Lung (tissue), 12 donors: Measurements from ENCODE around the gene RSPH1. TPM values are rescaled to one million over a fixed set of nuclear protein-coding genes. Genes with fewer than 3 reads are reported as not detected.

ENCODE experiments used
- ATAC-seq: fragments of 200-7000 bp; cut with Tn5 transposase; one replicate; pipeline ENCODE4 v1.9.1; 2020; ENCODE audit warnings: moderate number of reproducible peaks; ENCODE audit not compliant: insufficient read depth, low FRiP score
- DNase-seq, 3 donors: peaks; one replicate each; pipeline ENCODE4 v3.0.0-alpha.2; 2013 to 2017
- H3K27ac ChIP-seq, 2 donors: one replicate each; pipeline ENCODE4 v1.5.1; 2013; ENCODE audit warnings: mild to moderate bottlenecking in 2 of 2, moderate library complexity in 2 of 2, control low read depth in 1 of 2, inconsistent platforms in 1 of 2, low read depth in 1 of 2, low read length in 1 of 2
- H3K27me3 ChIP-seq, 3 donors: one replicate each; pipeline ENCODE4 v1.5.1; 2013; ENCODE audit warnings: low read length in 2 of 3; ENCODE audit not compliant: control insufficient read depth in 3 of 3, insufficient read depth in 3 of 3
- H3K36me3 ChIP-seq, 4 donors: one replicate each; pipeline ENCODE4 v1.5.1; 2013; ENCODE audit warnings: low read length in 4 of 4, mild to moderate bottlenecking in 1 of 4, moderate library complexity in 1 of 4; ENCODE audit not compliant: control insufficient read depth in 4 of 4, insufficient read depth in 4 of 4
- H3K4me1 ChIP-seq, 5 donors: one replicate each; pipeline ENCODE4 v1.5.1; 2013; ENCODE audit warnings: low read length in 5 of 5, mild to moderate bottlenecking in 2 of 5, moderate library complexity in 1 of 5; ENCODE audit not compliant: control insufficient read depth in 5 of 5, insufficient read depth in 5 of 5
- H3K4me3 ChIP-seq: one replicate; pipeline ENCODE4 v1.5.1; 2013; ENCODE audit warnings: mild to moderate bottlenecking, control low read depth, moderate library complexity
- H3K9ac ChIP-seq, 2 donors: one replicate each; pipeline ENCODE4 v1.5.1; 2013; ENCODE audit warnings: low read length in 2 of 2, control low read depth in 1 of 2; ENCODE audit not compliant: insufficient read depth in 1 of 2
- H3K9me3 ChIP-seq, 4 donors: one replicate each; pipeline ENCODE4 v1.5.1; 2013; ENCODE audit warnings: low read length in 3 of 4, mild to moderate bottlenecking in 1 of 4, moderate library complexity in 1 of 4; ENCODE audit not compliant: control insufficient read depth in 4 of 4, insufficient read depth in 3 of 4
- CTCF ChIP-seq: IDR thresholded peaks from 2 replicates; pipeline ENCODE4 v1.5.1; 2012; ENCODE audit warnings: mild to moderate bottlenecking; ENCODE audit errors: control extremely low read depth, extremely low read depth
- WGBS, 2 donors: extraction: QIAGEN DNeasy Blood & Tissue Kit; methylation state at CpG; one replicate each; pipeline ENCODE4 v1.1.7; 2013; 5-methylcytosine and 5-hydroxymethylcytosine counted together
- polyA plus RNA-seq, 2 donors: library from polyadenylated mRNA; stranded (reverse); fragments of 200-250 nt; gene quantifications; one replicate each; pipeline ENCODE4 v1.2.1, GENCODE V29; 2013
- total RNA-seq, 2 donors: library from RNA; depleted of rRNA in 1 of 2; stranded (reverse); fragments of >200 nt in 1 of 2; gene quantifications; one replicate each; pipeline ENCODE4 v1.2.1, GENCODE V29; 2014 to 2021
- donor health status: control.
- donor health status: control.
- donor health status: Bipolar disorder and iron deficiency.
- donor health status: healthy.
- donor health status: DM: yes; HTN: yes; CAD: no.

RSPH1 gene
- total and polyA plus RNA-seq, 4 donors: 17.6 to 46.9 (median 27.7) TPM

GRCh38 chr21:42481169-42481568, 14.9 kb downstream of the RSPH1 start:
- no peak for TF ChIP-seq CTCF
- DNase-seq (no peak), ATAC-seq (no peak)
- Histone ChIP-seq H3K9me3 (peaks cover 0 to 2% (median 0%) of the 10 kb centered on the region in 4 donors), H3K4me1 (peaks cover 0 to 3% (median 0%) of the 10 kb centered on the region in 5 donors), H3K9ac (no peak overlapping the region), H3K27me3 (no peaks in the 10 kb centered on the region), H3K27ac (no peak overlapping the region), H3K36me3 (no peaks in the 10 kb centered on the region), H3K4me3 (no peak overlapping the region)
- 92 to 96% methylated on average over 4 of the region's 4 CpGs for WGBS, 2 donors

- no peak overlapping the region for H3K4me3 ChIP-seq
- H3K36me3 ChIP-seq: no peaks in the 10 kb centered on the region
- no peak for TF ChIP-seq CTCF
- WGBS, 2 donors: 93 to 96% methylated on average over 10 of the region's 10 CpGs
- no peak for DNase-seq
- peaks cover 0 to under 1% (median 0%) of the 10 kb centered on the region in 5 donors for H3K4me1 ChIP-seq
- no peak overlapping the region for H3K9ac ChIP-seq
- ATAC-seq: no peak
- H3K27me3 ChIP-seq: no peaks in the 10 kb centered on the region
- H3K9me3 ChIP-seq: peaks cover 0 to 2% (median 0%) of the 10 kb centered on the region in 4 donors
- no peak overlapping the region for H3K27ac ChIP-seq
Measured at GRCh38 chr21:42480736-42481135, 15.3 kb downstream of the RSPH1 start.

GRCh38 chr21:42479582-42479981, 16.4 kb downstream of the RSPH1 start:
- 81 to 84% methylated on average over 5 of the region's 5 CpGs for WGBS, 2 donors
- Histone ChIP-seq H3K9me3 (no peaks in the 10 kb centered on the region), H3K27ac (no peak overlapping the region), H3K27me3 (no peaks in the 10 kb centered on the region), H3K4me1 (no peaks in the 10 kb centered on the region), H3K9ac (no peak overlapping the region), H3K4me3 (no peak overlapping the region), H3K36me3 (no peaks in the 10 kb centered on the region)
- DNase-seq: no peak
- ATAC-seq: no peak
- TF ChIP-seq CTCF: no peak

- no peak for ATAC-seq
- Histone ChIP-seq H3K9me3 (no peaks in the 10 kb centered on the region), H3K27me3 (no peaks in the 10 kb centered on the region), H3K9ac (no peak overlapping the region), H3K36me3 (no peaks in the 10 kb centered on the region), H3K27ac (no peak overlapping the region), H3K4me1 (peaks cover 0 to 2% (median 0%) of the 10 kb centered on the region in 5 donors), H3K4me3 (no peak overlapping the region)
- TF ChIP-seq CTCF: no peak
- no peak for DNase-seq
- 74 to 85% methylated on average over 7 of the region's 7 CpGs for WGBS, 2 donors
Measured at GRCh38 chr21:42478504-42478903, 17.5 kb downstream of the RSPH1 start.
